WTC11 (cell line): ENCODE measurements around the gene TSPAN9. TPM values are rescaled to one million over a fixed set of nuclear protein-coding genes. Genes with fewer than 3 reads are reported as not detected.

ENCODE experiments used
- ATAC-seq: fragments of 200-7000 bp; cut with Tn5 transposase; 2 replicates; pipeline ENCODE4 v1.10.0; 2021; ENCODE audit warnings: mild to moderate bottlenecking, moderate library complexity
- CTCF ChIA-PET: fragments of 300-600 bp; sonication (Branson Sonifier 250); formaldehyde crosslinking; loops from one replicate; lab custom pipeline; 2021; ENCODE audit warnings: antibody characterized with exemption; lab: Charles Lee
- POLR2A ChIA-PET: fragments of 350-600 bp; sonication (Branson Sonifier 250); formaldehyde crosslinking; loops from one replicate; lab custom pipeline; 2021; ENCODE audit warnings: antibody characterized with exemption; lab: Charles Lee
- DNase-seq: peaks from one replicate; pipeline ENCODE4 v3.0.0; 2021; ENCODE audit warnings: low spot score
- H3K27ac Mint-ChIP-seq: 2 replicates; pipeline ENCODE4 v1.8.0; 2021; ENCODE audit warnings: mixed read lengths
- H3K27me3 Mint-ChIP-seq: 2 replicates; pipeline ENCODE4 v1.8.0; 2021; ENCODE audit warnings: low read depth, mild to moderate bottlenecking, moderate library complexity, mixed read lengths
- H3K36me3 Mint-ChIP-seq: 2 replicates; pipeline ENCODE4 v1.8.0; 2021; ENCODE audit warnings: mixed read lengths
- H3K4me1 Mint-ChIP-seq: 2 replicates; pipeline ENCODE4 v1.8.0; 2022; ENCODE audit warnings: mixed read lengths
- H3K4me3 Mint-ChIP-seq: 2 replicates; pipeline ENCODE4 v1.8.0; 2021; ENCODE audit warnings: mild to moderate bottlenecking, moderate library complexity, mixed read lengths
- H3K9me3 Mint-ChIP-seq: 2 replicates; pipeline ENCODE4 v1.8.0; 2021; ENCODE audit warnings: mixed read lengths
- ARID4B ChIP-seq: sonication (generic); formaldehyde crosslinking; IDR thresholded peaks from 2 replicates; pipeline ENCODE4 v1.8.0; 2023; ENCODE audit warnings: missing genetic modification reagents, mild to moderate bottlenecking, borderline replicate concordance
- ATF6 ChIP-seq: sonication (generic); formaldehyde crosslinking; IDR thresholded peaks from 2 replicates; pipeline ENCODE4 v1.8.1; 2023; ENCODE audit warnings: mild to moderate bottlenecking, missing genetic modification reagents
- ELF4 ChIP-seq: sonication (generic); formaldehyde crosslinking; IDR thresholded peaks from 2 replicates; pipeline ENCODE4 v1.8.1; 2022; ENCODE audit warnings: low read depth, mild to moderate bottlenecking, moderate library complexity, missing genetic modification reagents
- FOXP1 ChIP-seq: sonication (generic); formaldehyde crosslinking; IDR thresholded peaks from 2 replicates; pipeline ENCODE4 v1.8.0; 2022; ENCODE audit warnings: missing genetic modification reagents, mild to moderate bottlenecking, moderate library complexity, borderline replicate concordance
- IRF2 ChIP-seq: sonication (generic); formaldehyde crosslinking; IDR thresholded peaks from 2 replicates; pipeline ENCODE4 v1.8.0; 2022; ENCODE audit warnings: low read depth, missing genetic modification reagents, borderline replicate concordance
- JAZF1 ChIP-seq: fragments of 250-450 bp; sonication (Bioruptor Pico); IDR thresholded peaks from 2 replicates; pipeline ENCODE4 v1.9.0; 2021; ENCODE audit warnings: moderate library complexity, mild to moderate bottlenecking, inconsistent platforms
- KAT7 ChIP-seq: sonication (generic); formaldehyde crosslinking; IDR thresholded peaks from 2 replicates; pipeline ENCODE4 v1.8.1; 2023; ENCODE audit warnings: missing genetic modification reagents, mild to moderate bottlenecking, borderline replicate concordance
- MXD4 ChIP-seq: fragments of 250-450 bp; sonication (Bioruptor Pico); IDR thresholded peaks from 2 replicates; pipeline ENCODE4 v1.8.0; 2021; ENCODE audit warnings: mild to moderate bottlenecking, moderate library complexity, borderline replicate concordance
- MYBL2 ChIP-seq: sonication (generic); formaldehyde crosslinking; IDR thresholded peaks from 2 replicates; pipeline ENCODE4 v1.8.1; 2023; ENCODE audit warnings: mild to moderate bottlenecking, moderate library complexity, missing genetic modification reagents
- NFATC4 ChIP-seq: fragments of 250-450 bp; sonication (Bioruptor Pico); IDR thresholded peaks from 2 replicates; pipeline ENCODE4 v1.9.0; 2021; ENCODE audit warnings: mild to moderate bottlenecking
- PREB ChIP-seq: sonication (generic); formaldehyde crosslinking; IDR thresholded peaks from 2 replicates; pipeline ENCODE4 v1.8.1; 2022; ENCODE audit warnings: mild to moderate bottlenecking, missing genetic modification reagents, moderate library complexity, borderline replicate concordance
- SMAD4 ChIP-seq: sonication (generic); formaldehyde crosslinking; IDR thresholded peaks from 2 replicates; pipeline ENCODE4 v1.8.0; 2022; ENCODE audit warnings: mild to moderate bottlenecking, missing genetic modification reagents
- SP1 ChIP-seq: sonication (generic); formaldehyde crosslinking; conservative IDR thresholded peaks from 2 replicates; pipeline ENCODE4 v1.8.1; 2022; ENCODE audit warnings: missing genetic modification reagents
- USF1 ChIP-seq: sonication (generic); formaldehyde crosslinking; IDR thresholded peaks from 2 replicates; pipeline ENCODE4 v1.8.0; 2022; ENCODE audit warnings: mild to moderate bottlenecking, missing genetic modification reagents
- ZBTB21 ChIP-seq: sonication (generic); formaldehyde crosslinking; IDR thresholded peaks from 2 replicates; pipeline ENCODE4 v1.8.1; 2023; ENCODE audit warnings: mild to moderate bottlenecking, missing genetic modification reagents, borderline replicate concordance
- total RNA-seq: library from RNA; stranded (reverse); gene quantifications from 3 replicates; pipeline ENCODE4 v1.2.3, GENCODE V29; 2021
- TF ChIP-seq, protein P1 (sequence below): sonication (generic); formaldehyde crosslinking; IDR thresholded peaks from 2 replicates; pipeline ENCODE4 v1.8.1; 2023; ENCODE audit warnings: mild to moderate bottlenecking, moderate library complexity, missing genetic modification reagents
- TF ChIP-seq, protein P2 (sequence below): sonication (generic); formaldehyde crosslinking; IDR thresholded peaks from 2 replicates; pipeline ENCODE4 v1.8.1; 2023; ENCODE audit warnings: mild to moderate bottlenecking, missing genetic modification reagents, moderate library complexity
- TF ChIP-seq, protein P3 (sequence below): fragments of 200-600 bp; IDR thresholded peaks from 2 replicates; pipeline ENCODE4 v1.8.0; 2022; ENCODE audit warnings: antibody characterized with exemption
- TF ChIP-seq, protein P4 (sequence below): fragments of 250-450 bp; sonication (Bioruptor Pico); IDR thresholded peaks from 2 replicates; pipeline ENCODE4 v1.9.0; 2021; ENCODE audit warnings: mild to moderate bottlenecking, borderline replicate concordance

Gene TSPAN9
- total RNA-seq, 1 experiment from 2014 or later = 27.6 TPM

DNA sequence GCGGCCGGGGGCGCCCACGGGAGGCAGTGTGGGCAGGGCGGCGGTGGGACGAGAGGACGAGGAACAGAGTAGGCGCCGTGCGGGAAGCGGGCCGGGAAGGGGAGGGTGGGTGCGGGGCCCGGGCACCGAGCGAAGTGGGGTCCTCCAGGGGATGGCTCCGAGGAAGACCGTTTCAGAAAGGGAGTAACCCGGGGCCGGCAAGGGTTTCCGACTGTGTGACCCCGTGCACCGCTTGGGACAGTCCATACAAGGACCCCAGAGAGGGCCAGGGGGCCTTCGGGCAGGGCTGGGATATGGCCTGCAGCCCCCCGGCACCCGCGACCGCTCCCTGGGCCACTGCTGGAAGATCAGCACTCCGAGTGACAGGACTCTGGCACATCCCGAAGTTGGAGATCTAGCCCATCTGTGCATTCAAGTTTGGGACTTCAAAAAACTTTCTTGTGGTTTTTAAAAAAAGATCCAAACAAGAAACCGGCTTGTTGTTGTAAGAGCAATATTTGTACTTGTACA lies 448 bp downstream of the TSPAN9 start:
- peaks cover 7% of the 10 kb centered on the region; the same call in 1 of the 2 replicates for H3K9me3 Mint-ChIP-seq
- peaks cover 15% of the 10 kb centered on the region for H3K4me1 Mint-ChIP-seq
- DNase-seq (peak; percentile 37), ATAC-seq (peak; percentile 10)
- peaks cover 19% of the 10 kb centered on the region for H3K27me3 Mint-ChIP-seq
- CTCF ChIA-PET = interaction anchor here (0.8 to 1.7 kb wide), 6 partner anchors 36 to 198 kb away, joined by 3 to 10 read pairs (median 4); no protein-coding TSS in a partner anchor
- POLR2A ChIA-PET = interaction anchor here (1.2 kb wide), 1 partner anchor 198 kb away, joined by 3 read pairs; no protein-coding TSS in a partner anchor
- H3K27ac Mint-ChIP-seq = no peak overlapping the region
- peaks cover 7% of the 10 kb centered on the region for H3K36me3 Mint-ChIP-seq
- peak overlapping the region; percentile 68 for H3K4me3 Mint-ChIP-seq
- TF ChIP-seq JAZF1 (CRISPR knock-in tag) = no peak
- TF ChIP-seq FOXP1 (CRISPR knock-in tag) = no peak
- TF ChIP-seq SP1 = no peak
- TF ChIP-seq, protein P1, sequence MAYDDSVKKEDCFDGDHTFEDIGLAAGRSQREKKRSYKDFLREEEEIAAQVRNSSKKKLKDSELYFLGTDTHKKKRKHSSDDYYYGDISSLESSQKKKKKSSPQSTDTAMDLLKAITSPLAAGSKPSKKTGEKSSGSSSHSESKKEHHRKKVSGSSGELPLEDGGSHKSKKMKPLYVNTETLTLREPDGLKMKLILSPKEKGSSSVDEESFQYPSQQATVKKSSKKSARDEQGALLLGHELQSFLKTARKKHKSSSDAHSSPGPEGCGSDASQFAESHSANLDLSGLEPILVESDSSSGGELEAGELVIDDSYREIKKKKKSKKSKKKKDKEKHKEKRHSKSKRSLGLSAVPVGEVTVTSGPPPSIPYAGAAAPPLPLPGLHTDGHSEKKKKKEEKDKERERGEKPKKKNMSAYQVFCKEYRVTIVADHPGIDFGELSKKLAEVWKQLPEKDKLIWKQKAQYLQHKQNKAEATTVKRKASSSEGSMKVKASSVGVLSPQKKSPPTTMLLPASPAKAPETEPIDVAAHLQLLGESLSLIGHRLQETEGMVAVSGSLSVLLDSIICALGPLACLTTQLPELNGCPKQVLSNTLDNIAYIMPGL (CRISPR knock-in tag) = no peak
- no peak for TF ChIP-seq ARID4B (CRISPR knock-in tag)
- no peak for TF ChIP-seq MYBL2 (CRISPR knock-in tag)
- TF ChIP-seq ELF4 = no peak
- TF ChIP-seq IRF2 = no peak
- TF ChIP-seq NFATC4 = no peak
- TF ChIP-seq, protein P2, sequence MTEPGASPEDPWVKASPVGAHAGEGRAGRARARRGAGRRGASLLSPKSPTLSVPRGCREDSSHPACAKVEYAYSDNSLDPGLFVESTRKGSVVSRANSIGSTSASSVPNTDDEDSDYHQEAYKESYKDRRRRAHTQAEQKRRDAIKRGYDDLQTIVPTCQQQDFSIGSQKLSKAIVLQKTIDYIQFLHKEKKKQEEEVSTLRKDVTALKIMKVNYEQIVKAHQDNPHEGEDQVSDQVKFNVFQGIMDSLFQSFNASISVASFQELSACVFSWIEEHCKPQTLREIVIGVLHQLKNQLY (CRISPR knock-in tag) = no peak
- TF ChIP-seq SMAD4 = no peak
- no peak for TF ChIP-seq MXD4 (CRISPR knock-in tag)
- TF ChIP-seq KAT7 = no peak
- TF ChIP-seq USF1 (CRISPR knock-in tag) = no peak
- TF ChIP-seq, protein P3, sequence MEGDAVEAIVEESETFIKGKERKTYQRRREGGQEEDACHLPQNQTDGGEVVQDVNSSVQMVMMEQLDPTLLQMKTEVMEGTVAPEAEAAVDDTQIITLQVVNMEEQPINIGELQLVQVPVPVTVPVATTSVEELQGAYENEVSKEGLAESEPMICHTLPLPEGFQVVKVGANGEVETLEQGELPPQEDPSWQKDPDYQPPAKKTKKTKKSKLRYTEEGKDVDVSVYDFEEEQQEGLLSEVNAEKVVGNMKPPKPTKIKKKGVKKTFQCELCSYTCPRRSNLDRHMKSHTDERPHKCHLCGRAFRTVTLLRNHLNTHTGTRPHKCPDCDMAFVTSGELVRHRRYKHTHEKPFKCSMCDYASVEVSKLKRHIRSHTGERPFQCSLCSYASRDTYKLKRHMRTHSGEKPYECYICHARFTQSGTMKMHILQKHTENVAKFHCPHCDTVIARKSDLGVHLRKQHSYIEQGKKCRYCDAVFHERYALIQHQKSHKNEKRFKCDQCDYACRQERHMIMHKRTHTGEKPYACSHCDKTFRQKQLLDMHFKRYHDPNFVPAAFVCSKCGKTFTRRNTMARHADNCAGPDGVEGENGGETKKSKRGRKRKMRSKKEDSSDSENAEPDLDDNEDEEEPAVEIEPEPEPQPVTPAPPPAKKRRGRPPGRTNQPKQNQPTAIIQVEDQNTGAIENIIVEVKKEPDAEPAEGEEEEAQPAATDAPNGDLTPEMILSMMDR = no peak
- TF ChIP-seq ATF6 (CRISPR knock-in tag) = no peak
- no peak for TF ChIP-seq ZBTB21
- no peak for TF ChIP-seq PREB
- TF ChIP-seq, protein P4, sequence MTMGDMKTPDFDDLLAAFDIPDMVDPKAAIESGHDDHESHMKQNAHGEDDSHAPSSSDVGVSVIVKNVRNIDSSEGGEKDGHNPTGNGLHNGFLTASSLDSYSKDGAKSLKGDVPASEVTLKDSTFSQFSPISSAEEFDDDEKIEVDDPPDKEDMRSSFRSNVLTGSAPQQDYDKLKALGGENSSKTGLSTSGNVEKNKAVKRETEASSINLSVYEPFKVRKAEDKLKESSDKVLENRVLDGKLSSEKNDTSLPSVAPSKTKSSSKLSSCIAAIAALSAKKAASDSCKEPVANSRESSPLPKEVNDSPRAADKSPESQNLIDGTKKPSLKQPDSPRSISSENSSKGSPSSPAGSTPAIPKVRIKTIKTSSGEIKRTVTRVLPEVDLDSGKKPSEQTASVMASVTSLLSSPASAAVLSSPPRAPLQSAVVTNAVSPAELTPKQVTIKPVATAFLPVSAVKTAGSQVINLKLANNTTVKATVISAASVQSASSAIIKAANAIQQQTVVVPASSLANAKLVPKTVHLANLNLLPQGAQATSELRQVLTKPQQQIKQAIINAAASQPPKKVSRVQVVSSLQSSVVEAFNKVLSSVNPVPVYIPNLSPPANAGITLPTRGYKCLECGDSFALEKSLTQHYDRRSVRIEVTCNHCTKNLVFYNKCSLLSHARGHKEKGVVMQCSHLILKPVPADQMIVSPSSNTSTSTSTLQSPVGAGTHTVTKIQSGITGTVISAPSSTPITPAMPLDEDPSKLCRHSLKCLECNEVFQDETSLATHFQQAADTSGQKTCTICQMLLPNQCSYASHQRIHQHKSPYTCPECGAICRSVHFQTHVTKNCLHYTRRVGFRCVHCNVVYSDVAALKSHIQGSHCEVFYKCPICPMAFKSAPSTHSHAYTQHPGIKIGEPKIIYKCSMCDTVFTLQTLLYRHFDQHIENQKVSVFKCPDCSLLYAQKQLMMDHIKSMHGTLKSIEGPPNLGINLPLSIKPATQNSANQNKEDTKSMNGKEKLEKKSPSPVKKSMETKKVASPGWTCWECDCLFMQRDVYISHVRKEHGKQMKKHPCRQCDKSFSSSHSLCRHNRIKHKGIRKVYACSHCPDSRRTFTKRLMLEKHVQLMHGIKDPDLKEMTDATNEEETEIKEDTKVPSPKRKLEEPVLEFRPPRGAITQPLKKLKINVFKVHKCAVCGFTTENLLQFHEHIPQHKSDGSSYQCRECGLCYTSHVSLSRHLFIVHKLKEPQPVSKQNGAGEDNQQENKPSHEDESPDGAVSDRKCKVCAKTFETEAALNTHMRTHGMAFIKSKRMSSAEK (CRISPR knock-in tag) = no peak
